Ovary (tissue), 3 donors: ENCODE results near the gene URB2.

Source experiments
- CTCF ChIP-seq, 3 donors: fragments of 450-650 bp in 2 of 3; fragments of 200-600 bp in 1 of 3; IDR thresholded peaks; one replicate each; pipeline versions ENCODE4 v1.5.1 to v1.8.0; 2016 to 2022; ENCODE audit warnings: antibody characterized with exemption in 3 of 3, mild to moderate bottlenecking in 1 of 3
- EP300 ChIP-seq: sonication (generic); formaldehyde crosslinking; IDR thresholded peaks from one replicate; pipeline ENCODE4 v1.6.1; 2017; ENCODE audit warnings: antibody characterized with exemption
- POLR2A ChIP-seq: fragments of 450-650 bp; IDR thresholded peaks from one replicate; pipeline ENCODE4 v1.6.1; 2017; ENCODE audit warnings: antibody characterized with exemption, mild to moderate bottlenecking, moderate library complexity
- donor health status: DM: no; HTN: no; CAD: no.

GRCh38 chr1:229642970-229643369, 16.9 kb downstream of the URB2 start:
- TF ChIP-seq CTCF (IDR thresholded peaks at IDR 0.05) = no peak
- no peak for TF ChIP-seq POLR2A
- no peak for TF ChIP-seq EP300
